ENCODE data around the gene ESD.

GRCh38 chr13:46726347-46726746 is 70.6 kb downstream of the ESD start:
- TF ChIP-seq, protein P1, sequence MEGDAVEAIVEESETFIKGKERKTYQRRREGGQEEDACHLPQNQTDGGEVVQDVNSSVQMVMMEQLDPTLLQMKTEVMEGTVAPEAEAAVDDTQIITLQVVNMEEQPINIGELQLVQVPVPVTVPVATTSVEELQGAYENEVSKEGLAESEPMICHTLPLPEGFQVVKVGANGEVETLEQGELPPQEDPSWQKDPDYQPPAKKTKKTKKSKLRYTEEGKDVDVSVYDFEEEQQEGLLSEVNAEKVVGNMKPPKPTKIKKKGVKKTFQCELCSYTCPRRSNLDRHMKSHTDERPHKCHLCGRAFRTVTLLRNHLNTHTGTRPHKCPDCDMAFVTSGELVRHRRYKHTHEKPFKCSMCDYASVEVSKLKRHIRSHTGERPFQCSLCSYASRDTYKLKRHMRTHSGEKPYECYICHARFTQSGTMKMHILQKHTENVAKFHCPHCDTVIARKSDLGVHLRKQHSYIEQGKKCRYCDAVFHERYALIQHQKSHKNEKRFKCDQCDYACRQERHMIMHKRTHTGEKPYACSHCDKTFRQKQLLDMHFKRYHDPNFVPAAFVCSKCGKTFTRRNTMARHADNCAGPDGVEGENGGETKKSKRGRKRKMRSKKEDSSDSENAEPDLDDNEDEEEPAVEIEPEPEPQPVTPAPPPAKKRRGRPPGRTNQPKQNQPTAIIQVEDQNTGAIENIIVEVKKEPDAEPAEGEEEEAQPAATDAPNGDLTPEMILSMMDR (IDR thresholded peaks at IDR 0.05; ENCODE audit: low read length): no peak
- TF ChIP-seq EZH2 (IDR thresholded peaks at IDR 0.05; ENCODE audit: borderline replicate concordance, low read length): no peak

All from OCI-LY1 (cell line).